ENCODE measurements around the gene PARN. TPM values are rescaled to one million over a fixed set of nuclear protein-coding genes. Genes with fewer than 3 reads are reported as not detected.
"Not testable (repeated sequence)": the region's sequence is repeated elsewhere in the genome, so short reads cannot be mapped to it uniquely, and the experiment has no call there.

Gene PARN
- polyA plus RNA-seq, 3 donors: 29.8 to 40.0 (median 33.9) TPM

DNA sequence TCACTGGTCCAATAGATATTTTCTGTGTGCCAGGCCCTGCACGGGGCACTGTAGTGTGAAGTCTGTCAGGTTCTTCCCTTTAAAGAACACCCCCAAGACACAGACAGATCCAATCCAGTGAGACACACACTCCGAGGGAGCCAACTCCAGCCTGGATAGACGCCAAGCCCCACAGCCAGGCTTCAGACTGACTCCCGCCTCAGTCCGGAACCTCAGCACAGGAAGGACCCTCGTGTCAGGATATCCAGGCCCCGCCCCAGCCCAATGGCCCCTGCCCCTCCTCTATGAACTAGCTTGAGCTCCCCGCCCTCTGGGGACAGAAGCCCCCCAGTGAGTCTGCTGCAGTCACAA, 228.4 kb downstream of the PARN start:
- not testable (repeated sequence) for DNase-seq

GRCh38 chr16:14400978-14401710, 228.9 kb downstream of the PARN start:
- not testable (repeated sequence) for DNase-seq

GRCh38 chr16:14400285-14400977, 229.6 kb downstream of the PARN start:
- no peak for DNase-seq

DNA sequence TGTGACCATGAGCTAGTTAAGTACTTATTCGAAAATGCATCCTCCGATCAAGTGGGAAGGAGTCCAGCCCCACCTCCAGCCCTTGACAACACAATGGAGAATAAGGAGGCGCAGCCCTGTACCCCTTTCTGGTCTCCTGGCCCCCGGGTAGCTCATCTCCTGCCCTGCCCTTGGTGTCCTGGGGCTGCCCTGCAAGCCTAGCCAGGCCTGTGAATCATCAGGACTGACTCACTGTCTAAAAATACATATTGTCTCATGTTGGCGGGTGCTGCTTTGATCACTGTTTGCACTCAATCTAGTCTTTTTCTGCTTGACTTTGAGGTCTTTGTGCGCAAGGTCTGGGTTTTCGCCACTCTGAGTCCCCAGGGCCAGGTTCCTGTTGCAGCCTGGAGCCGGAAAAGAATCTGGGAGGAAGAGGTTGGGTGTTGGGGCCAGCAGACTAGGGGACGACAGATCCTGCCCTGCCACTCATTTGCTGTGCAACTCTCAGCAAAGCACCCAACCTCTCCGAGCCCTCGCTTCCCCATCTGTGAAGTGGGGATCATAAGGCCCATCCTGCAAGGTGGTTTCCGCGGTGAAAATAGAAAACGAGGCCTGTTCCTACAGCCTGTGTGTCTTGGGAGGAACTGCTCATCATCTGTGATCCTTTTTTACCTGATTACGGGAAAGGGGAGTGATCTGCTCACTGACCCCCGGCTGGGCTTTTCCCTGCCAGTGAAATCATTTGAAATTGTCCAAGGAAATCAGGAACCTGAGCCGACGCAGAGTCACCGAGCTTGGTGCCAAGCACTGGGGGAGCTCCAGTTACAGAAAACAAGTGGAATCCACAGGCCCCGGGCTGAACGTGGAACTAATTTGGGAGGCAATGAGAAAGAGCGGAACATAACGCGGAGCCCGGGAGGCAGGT, 230.4 kb downstream of the PARN start:
- DNase-seq: peak; percentile 41

- DNase-seq: no peak
Observed at GRCh38 chr16:14398014-14398717, 231.9 kb downstream of the PARN start.

GRCh38 chr16:14395710-14396304, 234.3 kb downstream of the PARN start:
- DNase-seq: not testable (repeated sequence)

GRCh38 chr16:14394834-14395233, 235.2 kb downstream of the PARN start:
- no peak for DNase-seq

DNA sequence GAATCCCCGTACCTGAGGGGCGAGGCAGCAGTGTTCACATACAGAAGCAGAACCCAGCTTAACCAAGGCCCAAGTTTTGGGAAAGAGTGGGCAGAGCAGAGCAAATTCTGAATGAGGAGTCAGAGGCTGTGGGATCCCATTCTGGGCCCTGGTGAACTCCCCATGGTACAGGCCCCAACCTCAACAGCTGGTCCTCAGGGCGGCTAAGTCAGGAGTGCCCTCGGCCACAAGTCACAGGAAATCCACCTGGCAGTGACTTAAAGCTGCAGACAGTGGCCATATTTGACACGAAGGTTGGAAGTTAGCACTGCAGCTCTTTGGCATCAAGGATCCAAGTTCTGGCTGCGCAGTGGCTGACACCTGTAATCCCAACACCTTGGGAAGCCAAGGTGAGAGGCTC, 237.1 kb downstream of the PARN start:
- DNase-seq: no peak

DNA sequence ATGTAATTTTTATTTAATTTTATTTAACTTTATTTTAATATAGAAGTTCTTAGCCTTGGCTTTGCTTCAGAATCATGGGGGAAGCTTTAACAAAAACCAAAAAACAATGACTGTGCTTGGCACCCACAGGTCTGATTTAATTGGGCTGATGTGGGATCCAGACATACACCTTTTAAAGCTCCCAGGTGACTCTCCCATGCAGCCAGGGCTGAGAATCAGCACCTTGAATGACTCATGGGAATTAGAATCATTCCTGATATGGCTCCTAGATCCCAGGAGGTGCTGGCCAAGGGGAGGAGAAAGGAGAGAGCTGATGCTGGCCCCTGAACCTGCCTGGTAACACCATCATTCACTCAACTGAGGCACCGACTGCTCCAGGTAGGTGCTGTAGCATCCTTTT, 240.7 kb downstream of the PARN start:
- DNase-seq: no peak

- DNase-seq: no peak
Observed at GRCh38 chr16:14388243-14388642, 241.8 kb downstream of the PARN start.

DNA sequence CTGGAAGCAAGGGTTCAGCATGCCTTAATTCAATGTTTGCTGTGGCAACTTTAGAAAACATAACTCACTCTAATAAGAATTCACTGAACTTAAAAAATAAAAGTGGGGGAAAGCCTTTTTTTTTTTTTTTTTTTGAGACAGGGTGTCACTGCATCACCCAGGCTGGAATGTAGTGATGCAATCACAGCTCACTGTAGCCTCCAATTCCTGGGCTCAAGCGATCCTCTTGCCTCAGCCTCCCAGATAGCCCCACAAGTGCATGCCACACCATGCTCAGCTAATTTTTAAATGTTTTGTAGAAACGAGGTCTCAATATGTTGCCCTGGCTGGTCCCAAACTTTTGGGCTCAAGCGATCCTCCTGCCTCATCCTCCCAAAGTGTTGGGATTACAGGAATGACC, 243.9 kb downstream of the PARN start:
- no peak for DNase-seq

Other genes starting within 250 kb of the PARN start
- 10 to 100 TPM; 59.4 to 73.5 (median 69.7) TPM for gene BFAR, start 2.7 kb upstream of the PARN start, polyA plus RNA-seq (ENCODE audit: insufficient read length in 3 of 3)
- gene PLA2G10, start 64.0 kb upstream of the PARN start, polyA plus RNA-seq (ENCODE audit: insufficient read length in 3 of 3): 1 to 10 TPM in 1 of 3 donors, under 1 TPM in 2; 0.31 to 1.2 (median 0.74) TPM
- 1 to 10 TPM in 2 of 3 donors, not detected in 1; 2.1 to 4.4 TPM for gene NPIPA3, start 73.2 kb upstream of the PARN start, polyA plus RNA-seq (ENCODE audit: insufficient read length in 3 of 3)
- 10 to 100 TPM in 1 of 3 donors, 1 to 10 TPM in 1, not detected in 1; 2.2 to 12.0 TPM for gene NPIPA2, start 112.3 kb upstream of the PARN start, polyA plus RNA-seq (ENCODE audit: insufficient read length in 3 of 3)
- gene NOMO1, start 203.5 kb upstream of the PARN start, polyA plus RNA-seq (ENCODE audit: insufficient read length in 3 of 3): 10 to 100 TPM; 70.7 to 83.5 (median 79.0) TPM